PC-3 (cell line): ENCODE data around the gene PRKCSH. TPM values are rescaled to one million over a fixed set of nuclear protein-coding genes. Genes with fewer than 3 reads are reported as not detected.
"Not testable (repeated sequence)": the region's sequence is repeated elsewhere in the genome, so short reads cannot be mapped to it uniquely, and the experiment has no call there.

Experiments
- ATAC-seq: fragments of 200-7000 bp; cut with Tn5 transposase; 2 replicates; pipeline ENCODE4 v1.9.1; 2020; ENCODE audit warnings: mild to moderate bottlenecking, moderate library complexity
- BruUV-seq: library from RNA; stranded (reverse); fragments of 400-500 nt; replicated peaks from 2 replicates; lab custom pipeline; 2021; lab: Mats Ljungman, UMichigan
- CTCF ChIA-PET: fragments of 300-600 bp; sonication (Branson Sonifier 250); formaldehyde crosslinking; loops from one replicate; lab custom pipeline; 2022; ENCODE audit warnings: antibody characterized with exemption; lab: Charles Lee
- POLR2A ChIA-PET: fragments of 300-600 bp; sonication (Branson Sonifier 250); formaldehyde crosslinking; loops from one replicate; lab custom pipeline; 2022; ENCODE audit warnings: antibody characterized with exemption; ENCODE audit not compliant: unreplicated experiment; lab: Charles Lee
- DNase-seq: peaks from one replicate; pipeline ENCODE4 v3.0.0-alpha.2; 2015
- H2AFZ ChIP-seq: fragments of 300-600 bp; sonication (generic); 2 replicates; pipeline ENCODE4 v1.6.0; 2016; ENCODE audit warnings: antibody characterized with exemption, low read length
- H3F3A ChIP-seq: fragments of 300-600 bp; sonication (generic); one replicate; pipeline ENCODE4 v1.6.0; 2017; ENCODE audit warnings: antibody characterized with exemption, low read length, control low read depth, mild to moderate bottlenecking; ENCODE audit not compliant: unreplicated experiment
- H3K27ac ChIP-seq: fragments of 300-600 bp; sonication (generic); 2 replicates; pipeline ENCODE4 v1.5.1; 2016; ENCODE audit warnings: mild to moderate bottlenecking, low read length
- H3K27me3 ChIP-seq: fragments of 300-600 bp; sonication (generic); 2 replicates; pipeline ENCODE4 v1.6.1; 2016; ENCODE audit warnings: low read length, mixed read lengths
- H3K36me3 ChIP-seq: fragments of 300-600 bp; sonication (generic); 2 replicates; pipeline ENCODE4 v1.6.1; 2016; ENCODE audit warnings: low read depth, mixed run types, low read length, mixed read lengths
- H3K4me1 ChIP-seq: fragments of 300-600 bp; sonication (generic); 2 replicates; pipeline ENCODE4 v1.5.1; 2016; ENCODE audit warnings: low read length; ENCODE audit not compliant: insufficient read depth
- H3K4me2 ChIP-seq: fragments of 300-600 bp; sonication (generic); 2 replicates; pipeline ENCODE4 v1.6.0; 2016; ENCODE audit warnings: low read length
- H3K4me3 ChIP-seq: fragments of 300-600 bp; sonication (generic); 2 replicates; pipeline ENCODE4 v1.5.1; 2016; ENCODE audit warnings: mild to moderate bottlenecking, low read length, mixed read lengths
- H3K79me2 ChIP-seq: fragments of 300-600 bp; sonication (generic); 2 replicates; pipeline ENCODE4 v1.6.1; 2017; ENCODE audit warnings: low read length, mixed read lengths
- H3K9ac ChIP-seq: fragments of 300-600 bp; sonication (generic); 2 replicates; pipeline ENCODE4 v1.6.0; 2016; ENCODE audit warnings: mild to moderate bottlenecking, low read length
- H3K9me2 ChIP-seq: fragments of 300-600 bp; sonication (generic); replicated peaks from 2 replicates; pipeline ENCODE4 v1.6.1; 2016; ENCODE audit warnings: mixed run types, low read length, mixed read lengths
- H3K9me3 ChIP-seq: fragments of 300-600 bp; sonication (generic); 2 replicates; pipeline ENCODE4 v1.6.1; 2016; ENCODE audit warnings: low read length, mixed read lengths
- H4K20me1 ChIP-seq: fragments of 300-600 bp; sonication (generic); 2 replicates; pipeline ENCODE4 v1.6.1; 2016; ENCODE audit warnings: low read length, mixed read lengths
- CTCF ChIP-seq: fragments of 300-600 bp; sonication (generic); conservative IDR thresholded peaks from 2 replicates; pipeline ENCODE4 v1.5.1; 2017; ENCODE audit warnings: antibody characterized with exemption, low read depth, mild to moderate bottlenecking, low read length
- EZH2 ChIP-seq: fragments of 300-600 bp; sonication (generic); IDR thresholded peaks from one replicate; pipeline ENCODE4 v1.6.1; 2017; ENCODE audit warnings: antibody characterized with exemption, mild to moderate bottlenecking, low read length; ENCODE audit not compliant: unreplicated experiment
- EZH2phosphoT487 ChIP-seq: fragments of 300-600 bp; sonication (generic); IDR thresholded peaks from 2 replicates; pipeline ENCODE4 v1.6.1; 2018; ENCODE audit warnings: mild to moderate bottlenecking, antibody characterized with exemption, low read length, borderline replicate concordance
- intact Hi-C: fragments of 100-400 bp; cut with micrococcal nuclease; formaldehyde crosslinking; loops from 2 replicates; pipeline ENCODE4 v1.9.0; 2023
- total RNA-seq: library from RNA; depleted of rRNA; stranded (reverse); fragments of >200 nt; gene quantifications from 2 replicates; pipeline ENCODE4 v1.2.3, GENCODE V29; 2014

The PRKCSH gene
- total RNA-seq, 1 experiment from 2014 or later, result 222 TPM

GRCh38 chr19:11457115-11457514, 21.7 kb downstream of the PRKCSH start:
- Histone ChIP-seq H3K36me3 (no peaks in the 10 kb centered on the region), H3K9me2 (no peaks in the 10 kb centered on the region), H3K4me1 (no peaks in the 10 kb centered on the region), H3K9ac (no peak overlapping the region), H3K27ac (no peak overlapping the region), H4K20me1 (no peaks in the 10 kb centered on the region), H3K9me3 (no peaks in the 10 kb centered on the region), H3F3A (no peaks in the 10 kb centered on the region), H3K27me3 (no peaks in the 10 kb centered on the region), H2AFZ (no peak overlapping the region), H3K4me3 (no peak overlapping the region), H3K79me2 (no peaks in the 10 kb centered on the region), H3K4me2 (no peak overlapping the region)
- no peak for TF ChIP-seq CTCF
- no peak for TF ChIP-seq EZH2phosphoT487
- no peak for TF ChIP-seq EZH2
- DNase-seq, result no peak
- intact Hi-C loops, result no loop called here
- ChIA-PET POLR2A (no interaction called here), CTCF (interaction anchor here (0.6 kb wide), 1 partner anchor 119 kb away, joined by 4 read pairs; no protein-coding TSS in a partner anchor)
- ATAC-seq, result no peak
- no TSS peak for BruUV-seq

- no peaks in the 10 kb centered on the region for H3K9me2 ChIP-seq
- H3K9ac ChIP-seq, result no peak overlapping the region
- ATAC-seq (no peak), DNase-seq (no peak)
- intact Hi-C loops, result no loop called here
- ChIA-PET CTCF (no interaction called here), POLR2A (interaction anchor here (0.7 kb wide), 1 partner anchor 175 kb away, joined by 4 read pairs; no protein-coding TSS in a partner anchor)
- no peak overlapping the region for H3K27ac ChIP-seq
- no peaks in the 10 kb centered on the region for H3K79me2 ChIP-seq
- no peaks in the 10 kb centered on the region for H3K36me3 ChIP-seq
- no peak overlapping the region for H3K4me2 ChIP-seq
- H3K4me3 ChIP-seq, result no peak overlapping the region
- no peaks in the 10 kb centered on the region for H3K9me3 ChIP-seq
- BruUV-seq, result no TSS peak
- H3K4me1 ChIP-seq, result no peaks in the 10 kb centered on the region
- H3K27me3 ChIP-seq, result no peaks in the 10 kb centered on the region
- no peaks in the 10 kb centered on the region for H4K20me1 ChIP-seq
- H2AFZ ChIP-seq, result no peak overlapping the region
- no peaks in the 10 kb centered on the region for H3F3A ChIP-seq
- TF ChIP-seq EZH2 (no peak), CTCF (no peak), EZH2phosphoT487 (no peak)
Observed at GRCh38 chr19:11457831-11458230, 22.4 kb downstream of the PRKCSH start.

GRCh38 chr19:11458236-11458900, 22.9 kb downstream of the PRKCSH start:
- no peaks in the 10 kb centered on the region for H3K36me3 ChIP-seq
- no peak overlapping the region for H3K27ac ChIP-seq
- intact Hi-C loops, result no loop called here
- POLR2A ChIA-PET, result interaction anchor here (0.7 kb wide), 1 partner anchor 175 kb away, joined by 4 read pairs; no protein-coding TSS in a partner anchor
- H3K4me2 ChIP-seq, result no peak overlapping the region
- no peaks in the 10 kb centered on the region for H3K27me3 ChIP-seq
- H3K4me1 ChIP-seq, result no peaks in the 10 kb centered on the region
- CTCF ChIA-PET, result no interaction called here
- no peak overlapping the region for H3K9ac ChIP-seq
- no peaks in the 10 kb centered on the region for H3K79me2 ChIP-seq
- H3K4me3 ChIP-seq, result no peak overlapping the region
- no peaks in the 10 kb centered on the region for H4K20me1 ChIP-seq
- ATAC-seq (no peak), DNase-seq (no peak)
- no peaks in the 10 kb centered on the region for H3K9me2 ChIP-seq
- no peak overlapping the region for H2AFZ ChIP-seq
- BruUV-seq, result no TSS peak
- H3F3A ChIP-seq, result no peaks in the 10 kb centered on the region
- TF ChIP-seq EZH2phosphoT487 (no peak), EZH2 (no peak), CTCF (no peak)
- H3K9me3 ChIP-seq, result no peaks in the 10 kb centered on the region

GRCh38 chr19:11458912-11459311, 23.5 kb downstream of the PRKCSH start:
- H3K9me3 ChIP-seq, H3K27ac ChIP-seq, POLR2A ChIA-PET, H3K9me2 ChIP-seq, H3K4me3 ChIP-seq, H3K4me1 ChIP-seq, H3K9ac ChIP-seq, H3K36me3 ChIP-seq, BruUV-seq, H2AFZ ChIP-seq, H3K4me2 ChIP-seq, ATAC-seq, CTCF ChIA-PET, H3K27me3 ChIP-seq, H3F3A ChIP-seq, DNase-seq, intact Hi-C loops, H3K79me2 ChIP-seq, H4K20me1 ChIP-seq: not testable (repeated sequence)
